Upper lobe of left lung (tissue), 4 donors: ENCODE data around the gene RAC3.

Experiments
- POLR2A ChIP-seq, 4 donors: fragments of 450-650 bp; IDR thresholded peaks; one replicate each; pipeline ENCODE4 v1.5.1; 2016 to 2017; ENCODE audit warnings: antibody characterized with exemption in 4 of 4, mild to moderate bottlenecking in 2 of 4
- POLR2AphosphoS5 ChIP-seq, 2 donors: sonication (generic); formaldehyde crosslinking; IDR thresholded peaks; one replicate each; pipeline ENCODE4 v1.5.1; 2017; ENCODE audit warnings: antibody characterized with exemption in 2 of 2
- TF ChIP-seq, protein P1 (sequence below), 6 experiments: fragments of 450-650 bp in 4 of 6; fragments of 200-600 bp in 2 of 6; sonication (generic) in 2 of 6; IDR thresholded peaks; one replicate each; pipeline ENCODE4 v1.5.1; 2016 to 2019; ENCODE audit warnings: antibody characterized with exemption in 6 of 6

DNA sequence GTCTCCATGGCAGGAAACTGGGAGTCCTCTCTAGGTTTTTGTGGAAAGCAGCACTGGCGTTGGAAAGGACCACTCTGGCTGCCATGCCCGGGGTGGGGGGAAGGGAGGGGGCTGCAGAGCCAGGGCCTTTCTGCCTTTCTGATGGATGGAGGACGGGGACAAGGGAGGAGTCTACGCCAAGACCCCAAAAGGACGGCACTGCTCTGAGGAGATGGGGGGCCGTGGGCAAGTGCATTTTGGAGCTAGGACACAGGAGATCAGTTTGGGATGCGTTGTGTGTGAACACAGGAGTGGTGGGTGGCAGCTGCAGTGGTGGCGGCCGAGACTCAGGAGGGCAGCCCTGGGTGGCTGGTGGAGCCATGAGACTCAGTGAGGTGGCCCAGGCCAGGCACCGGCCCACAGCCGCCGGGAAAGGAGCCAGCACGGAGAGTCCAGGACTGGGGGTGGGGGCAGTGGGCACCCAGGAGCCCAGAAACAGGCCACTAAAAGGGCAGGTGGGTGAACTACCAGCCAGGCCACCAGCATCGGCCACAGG, 10.8 kb upstream of the RAC3 start:
- TF ChIP-seq, protein P1, sequence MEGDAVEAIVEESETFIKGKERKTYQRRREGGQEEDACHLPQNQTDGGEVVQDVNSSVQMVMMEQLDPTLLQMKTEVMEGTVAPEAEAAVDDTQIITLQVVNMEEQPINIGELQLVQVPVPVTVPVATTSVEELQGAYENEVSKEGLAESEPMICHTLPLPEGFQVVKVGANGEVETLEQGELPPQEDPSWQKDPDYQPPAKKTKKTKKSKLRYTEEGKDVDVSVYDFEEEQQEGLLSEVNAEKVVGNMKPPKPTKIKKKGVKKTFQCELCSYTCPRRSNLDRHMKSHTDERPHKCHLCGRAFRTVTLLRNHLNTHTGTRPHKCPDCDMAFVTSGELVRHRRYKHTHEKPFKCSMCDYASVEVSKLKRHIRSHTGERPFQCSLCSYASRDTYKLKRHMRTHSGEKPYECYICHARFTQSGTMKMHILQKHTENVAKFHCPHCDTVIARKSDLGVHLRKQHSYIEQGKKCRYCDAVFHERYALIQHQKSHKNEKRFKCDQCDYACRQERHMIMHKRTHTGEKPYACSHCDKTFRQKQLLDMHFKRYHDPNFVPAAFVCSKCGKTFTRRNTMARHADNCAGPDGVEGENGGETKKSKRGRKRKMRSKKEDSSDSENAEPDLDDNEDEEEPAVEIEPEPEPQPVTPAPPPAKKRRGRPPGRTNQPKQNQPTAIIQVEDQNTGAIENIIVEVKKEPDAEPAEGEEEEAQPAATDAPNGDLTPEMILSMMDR (IDR thresholded peaks at IDR 0.05): no peak
- TF ChIP-seq POLR2A (IDR thresholded peaks at IDR 0.05) (no peak), POLR2AphosphoS5 (IDR thresholded peaks at IDR 0.05) (no peak)
